HG03196 (cell line): ENCODE measurements around the gene ILF2.

ENCODE experiments used
- ATAC-seq: cut with Tn5 transposase; IDR thresholded peaks from one replicate; pipeline ENCODE4 v1.9.1; 2021; ENCODE audit not compliant: unreplicated experiment

The ILF2 gene

GRCh38 chr1:153628638-153629342 is 42.0 kb downstream of the ILF2 start:
- ATAC-seq = no peak

- ATAC-seq = no peak
These were observed 42.8 kb downstream of the ILF2 start, which contains the start of gene S100A1 for GRCh38 chr1:153627715-153628626. S100A1 (plus strand) TSS chr1:153628434; CDS start chr1:153630522, 2,088 bp downstream.

- no peak for ATAC-seq
These were observed 43.7 kb downstream of the ILF2 start, which contains the start of gene S100A13 for GRCh38 chr1:153626904-153627714. S100A13 (minus strand) TSS chr1:153627505; CDS start chr1:153626472, 1,033 bp downstream.

GRCh38 chr1:153626477-153626903 is 44.3 kb downstream of the ILF2 start:
- no peak for ATAC-seq

GRCh38 chr1:153624965-153625611 is 45.7 kb downstream of the ILF2 start:
- no peak for ATAC-seq

GRCh38 chr1:153623101-153623500 is 47.7 kb downstream of the ILF2 start:
- no peak for ATAC-seq

- no peak for ATAC-seq
These were observed 51.6 kb downstream of the ILF2 start for GRCh38 chr1:153619171-153619570.

GRCh38 chr1:153617663-153618062 is 53.1 kb downstream of the ILF2 start:
- peak; percentile 73 for ATAC-seq

GRCh38 chr1:153616917-153617311 is 53.9 kb downstream of the ILF2 start:
- ATAC-seq = no peak

GRCh38 chr1:153616144-153616916 is 54.5 kb downstream of the ILF2 start, which contains the start of gene S100A14:
S100A14 (minus strand) TSS chr1:153616325; CDS start chr1:153615858, 467 bp downstream.
- ATAC-seq = no peak

- no peak for ATAC-seq
These were observed 55.4 kb downstream of the ILF2 start for GRCh38 chr1:153615406-153615805.

GRCh38 chr1:153614906-153615305 is 55.9 kb downstream of the ILF2 start:
- no peak for ATAC-seq

GRCh38 chr1:153614189-153614900 is 56.4 kb downstream of the ILF2 start:
- no peak for ATAC-seq

GRCh38 chr1:153613406-153613805 is 57.4 kb downstream of the ILF2 start:
- no peak for ATAC-seq

- no peak for ATAC-seq
These were observed 58.0 kb downstream of the ILF2 start, which contains the start of gene S100A16 for GRCh38 chr1:153612755-153613331. S100A16 (minus strand) TSS chr1:153613137; CDS start chr1:153608151, 4,986 bp downstream.

- ATAC-seq = no peak
These were observed 58.6 kb downstream of the ILF2 start for GRCh38 chr1:153612111-153612754.
